Activated CD8-positive, alpha-beta T cell treated with anti-CD3 and anti-CD28 coated beads for 36 hours (primary cell): Measurements from ENCODE around the gene INPP5D. TPM values are rescaled to one million over a fixed set of nuclear protein-coding genes. Genes with fewer than 3 reads are reported as not detected.
A peak's percentile ranks its signal among the peaks of the same experiment; 100 is the strongest.

Experiments
- ATAC-seq: fragments of 200-7000 bp; cut with Tn5 transposase; one replicate; pipeline ENCODE4 v1.10.0; 2021; ENCODE audit warnings: mild to moderate bottlenecking, moderate library complexity
- CTCF ChIA-PET: fragments of 350-600 bp; sonication (Branson Sonifier 250); formaldehyde crosslinking; loops from one replicate; lab custom pipeline; 2021; ENCODE audit warnings: antibody characterized with exemption; lab: Charles Lee
- POLR2A ChIA-PET: fragments of 350-600 bp; sonication (Branson Sonifier 250); formaldehyde crosslinking; loops from one replicate; lab custom pipeline; 2021; ENCODE audit warnings: antibody characterized with exemption; lab: Charles Lee
- DNase-seq: peaks from one replicate; pipeline ENCODE4 v3.0.0-alpha.2; 2020
- H3K27ac Mint-ChIP-seq: one replicate; pipeline ENCODE4 v1.8.0; 2021; ENCODE audit warnings: mild to moderate bottlenecking, mixed read lengths
- H3K27me3 Mint-ChIP-seq: one replicate; pipeline ENCODE4 v1.8.0; 2021; ENCODE audit warnings: mixed read lengths
- H3K36me3 Mint-ChIP-seq: one replicate; pipeline ENCODE4 v1.8.0; 2021; ENCODE audit warnings: low read depth, mixed read lengths
- H3K4me1 Mint-ChIP-seq: one replicate; pipeline ENCODE4 v1.8.0; 2021; ENCODE audit warnings: low read depth, mixed read lengths
- H3K4me3 Mint-ChIP-seq: one replicate; pipeline ENCODE4 v1.8.0; 2021; ENCODE audit warnings: mild to moderate bottlenecking, moderate library complexity, mixed read lengths
- H3K9me3 Mint-ChIP-seq: one replicate; pipeline ENCODE4 v1.8.0; 2021; ENCODE audit warnings: mixed read lengths
- intact Hi-C: fragments of 100-400 bp; cut with micrococcal nuclease; formaldehyde crosslinking; loops from one replicate; pipeline ENCODE4 v1.10.0; 2022
- total RNA-seq, 2 experiments: library from RNA; stranded (reverse); gene quantifications; one replicate each; pipeline ENCODE4 v1.2.3, GENCODE V29; 2021
- TF ChIP-seq, protein P1 (sequence below): fragments of 200-600 bp; IDR thresholded peaks from one replicate; pipeline ENCODE4 v1.8.0; 2022; ENCODE audit warnings: antibody characterized with exemption, mild to moderate bottlenecking

The INPP5D gene
- total RNA-seq, 2 experiments from 2014 or later = 38.6 to 40.2 TPM

DNA sequence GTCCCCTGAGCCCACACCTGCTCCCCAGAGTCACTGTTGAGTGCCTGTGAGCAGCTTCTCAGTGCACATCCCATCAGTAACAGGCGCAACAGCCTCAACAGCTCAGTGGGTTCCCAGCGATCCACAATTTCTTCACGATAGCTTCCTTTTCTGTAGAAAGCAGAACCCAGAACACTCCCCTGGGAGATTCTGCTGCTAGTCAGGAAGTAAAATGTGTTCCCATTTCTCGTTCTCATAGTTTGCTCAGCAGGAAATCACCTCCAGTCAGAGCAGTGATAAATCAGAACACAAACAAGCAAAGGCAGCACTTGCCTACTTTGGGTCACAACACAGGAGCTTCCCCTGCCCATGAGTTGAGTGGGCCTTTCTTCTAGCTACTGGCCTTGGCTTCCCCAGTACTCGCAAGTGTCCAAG is 142.4 kb downstream of the INPP5D start:
- Mint-ChIP-seq H3K4me1 (no peaks in the 10 kb centered on the region), H3K27me3 (no peaks in the 10 kb centered on the region), H3K27ac (no peak overlapping the region), H3K4me3 (no peak overlapping the region), H3K9me3 (no peaks in the 10 kb centered on the region), H3K36me3 (peaks cover 56% of the 10 kb centered on the region)
- ATAC-seq (no peak), DNase-seq (no peak)
- POLR2A ChIA-PET = interaction anchor here (1.0 kb wide), 1 partner anchor 142 kb away, joined by 3 read pairs; the partner anchor contains the start of gene INPP5D
- CTCF ChIA-PET = no interaction called here
- TF ChIP-seq, protein P1, sequence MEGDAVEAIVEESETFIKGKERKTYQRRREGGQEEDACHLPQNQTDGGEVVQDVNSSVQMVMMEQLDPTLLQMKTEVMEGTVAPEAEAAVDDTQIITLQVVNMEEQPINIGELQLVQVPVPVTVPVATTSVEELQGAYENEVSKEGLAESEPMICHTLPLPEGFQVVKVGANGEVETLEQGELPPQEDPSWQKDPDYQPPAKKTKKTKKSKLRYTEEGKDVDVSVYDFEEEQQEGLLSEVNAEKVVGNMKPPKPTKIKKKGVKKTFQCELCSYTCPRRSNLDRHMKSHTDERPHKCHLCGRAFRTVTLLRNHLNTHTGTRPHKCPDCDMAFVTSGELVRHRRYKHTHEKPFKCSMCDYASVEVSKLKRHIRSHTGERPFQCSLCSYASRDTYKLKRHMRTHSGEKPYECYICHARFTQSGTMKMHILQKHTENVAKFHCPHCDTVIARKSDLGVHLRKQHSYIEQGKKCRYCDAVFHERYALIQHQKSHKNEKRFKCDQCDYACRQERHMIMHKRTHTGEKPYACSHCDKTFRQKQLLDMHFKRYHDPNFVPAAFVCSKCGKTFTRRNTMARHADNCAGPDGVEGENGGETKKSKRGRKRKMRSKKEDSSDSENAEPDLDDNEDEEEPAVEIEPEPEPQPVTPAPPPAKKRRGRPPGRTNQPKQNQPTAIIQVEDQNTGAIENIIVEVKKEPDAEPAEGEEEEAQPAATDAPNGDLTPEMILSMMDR = no peak
- intact Hi-C loops = no loop called here

DNA sequence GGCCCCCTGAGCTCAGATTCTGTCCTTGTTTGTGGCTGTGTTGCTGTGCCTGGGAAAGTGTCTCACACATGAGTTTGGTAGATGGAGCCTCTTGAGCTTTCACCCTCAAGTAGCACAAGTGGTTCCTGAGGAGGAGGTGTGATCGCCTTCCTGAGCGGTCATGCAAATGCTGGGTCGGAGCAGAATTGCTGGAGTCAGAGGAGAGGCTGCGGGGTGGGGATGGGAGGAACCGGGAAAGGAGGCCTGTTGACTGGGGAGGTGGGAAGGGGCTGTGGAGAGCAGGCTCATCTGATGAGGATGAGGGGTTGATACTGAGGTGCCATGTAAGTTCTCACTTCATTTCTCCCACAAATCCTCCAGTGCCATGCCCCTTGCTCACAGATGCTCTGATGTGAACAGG is 142.9 kb downstream of the INPP5D start:
- TF ChIP-seq, protein P1 = no peak

DNA sequence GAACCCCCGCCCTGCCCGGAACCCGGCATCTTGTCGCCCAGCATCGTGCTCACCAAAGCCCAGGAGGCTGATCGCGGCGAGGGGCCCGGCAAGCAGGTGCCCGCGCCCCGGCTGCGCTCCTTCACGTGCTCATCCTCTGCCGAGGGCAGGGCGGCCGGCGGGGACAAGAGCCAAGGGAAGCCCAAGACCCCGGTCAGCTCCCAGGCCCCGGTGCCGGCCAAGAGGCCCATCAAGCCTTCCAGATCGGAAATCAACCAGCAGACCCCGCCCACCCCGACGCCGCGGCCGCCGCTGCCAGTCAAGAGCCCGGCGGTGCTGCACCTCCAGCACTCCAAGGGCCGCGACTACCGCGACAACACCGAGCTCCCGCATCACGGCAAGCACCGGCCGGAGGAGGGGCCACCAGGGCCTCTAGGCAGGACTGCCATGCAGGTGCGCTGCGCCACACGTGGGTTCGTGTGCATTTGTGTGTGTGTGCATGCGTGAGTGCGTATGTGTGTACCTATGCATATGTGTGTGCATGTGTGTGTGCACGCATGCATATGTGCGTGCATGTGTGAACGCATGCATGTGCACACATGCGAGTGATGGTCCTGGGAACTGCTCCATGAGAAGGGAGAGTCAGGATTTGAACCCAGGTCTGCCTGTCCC is 144.3 kb downstream of the INPP5D start:
- ATAC-seq (no peak), DNase-seq (no peak)
- H3K36me3 Mint-ChIP-seq = peaks cover 47% of the 10 kb centered on the region
- H3K27ac Mint-ChIP-seq = no peak overlapping the region
- intact Hi-C loops = no loop called here
- TF ChIP-seq, protein P1 = no peak
- H3K4me1 Mint-ChIP-seq = peaks cover 5% of the 10 kb centered on the region
- POLR2A ChIA-PET = no interaction called here
- no peaks in the 10 kb centered on the region for H3K9me3 Mint-ChIP-seq
- H3K4me3 Mint-ChIP-seq = no peak overlapping the region
- no peaks in the 10 kb centered on the region for H3K27me3 Mint-ChIP-seq
- CTCF ChIA-PET = no interaction called here

More for the DNA sequence above, 142.9 kb downstream of the INPP5D start:
- CTCF ChIA-PET = no interaction called here
- ATAC-seq (no peak), DNase-seq (no peak)
- no peak overlapping the region for H3K4me3 Mint-ChIP-seq
- intact Hi-C loops = no loop called here
- no peaks in the 10 kb centered on the region for H3K9me3 Mint-ChIP-seq
- no peaks in the 10 kb centered on the region for H3K4me1 Mint-ChIP-seq
- POLR2A ChIA-PET = no interaction called here
- H3K36me3 Mint-ChIP-seq = peaks cover 51% of the 10 kb centered on the region
- H3K27ac Mint-ChIP-seq = no peak overlapping the region
- no peaks in the 10 kb centered on the region for H3K27me3 Mint-ChIP-seq

DNA sequence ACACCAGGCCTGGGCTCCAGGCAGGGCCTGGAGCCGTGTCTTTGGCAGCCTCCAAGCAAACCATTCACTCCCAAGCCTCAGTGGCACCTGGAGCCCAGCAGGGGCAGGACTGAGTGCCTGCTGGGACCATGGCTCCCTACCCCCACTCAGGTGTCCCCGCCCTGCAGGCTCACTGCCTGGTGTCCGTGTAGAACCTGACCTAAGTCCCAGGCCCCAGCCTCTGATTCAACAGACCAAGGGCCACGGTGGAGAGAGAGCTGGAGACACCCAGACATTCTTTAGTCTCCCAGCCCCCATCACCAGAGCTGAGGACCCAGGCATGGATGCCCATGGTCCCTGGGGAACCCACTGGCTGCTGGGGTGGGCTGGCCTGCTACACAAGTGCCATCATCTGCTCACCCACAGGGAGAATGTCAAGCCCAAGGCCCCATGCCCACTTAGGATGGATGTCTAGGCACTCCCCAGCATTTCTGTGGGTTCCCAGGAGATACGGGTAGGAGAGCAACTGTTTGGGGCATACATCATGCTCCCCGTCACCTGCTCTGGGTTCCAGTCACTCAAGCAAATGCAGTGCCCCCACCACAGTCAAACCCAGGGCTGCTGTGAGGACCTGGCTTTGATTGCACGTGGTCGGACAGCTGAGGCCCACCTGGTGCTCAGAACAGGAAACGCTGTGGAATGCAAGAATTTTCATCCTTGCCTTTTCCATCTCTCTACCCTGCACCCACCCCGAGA is 148.4 kb downstream of the INPP5D start:
- Mint-ChIP-seq H3K4me3 (no peak overlapping the region), H3K27me3 (no peaks in the 10 kb centered on the region), H3K27ac (no peak overlapping the region), H3K36me3 (peaks cover 12% of the 10 kb centered on the region), H3K4me1 (peaks cover 10% of the 10 kb centered on the region), H3K9me3 (no peaks in the 10 kb centered on the region)
- ChIA-PET POLR2A (interaction anchor here (0.9 to 1.6 kb wide), 3 partner anchors 20 to 60 kb away, joined by 3 read pairs; no protein-coding TSS in a partner anchor), CTCF (interaction anchor here (2.2 kb wide), 1 partner anchor 10 kb away, joined by 5 read pairs; no protein-coding TSS in a partner anchor)
- intact Hi-C loops = no loop called here
- DNase-seq = no peak
- TF ChIP-seq, protein P1 = no peak
- no peak for ATAC-seq

DNA sequence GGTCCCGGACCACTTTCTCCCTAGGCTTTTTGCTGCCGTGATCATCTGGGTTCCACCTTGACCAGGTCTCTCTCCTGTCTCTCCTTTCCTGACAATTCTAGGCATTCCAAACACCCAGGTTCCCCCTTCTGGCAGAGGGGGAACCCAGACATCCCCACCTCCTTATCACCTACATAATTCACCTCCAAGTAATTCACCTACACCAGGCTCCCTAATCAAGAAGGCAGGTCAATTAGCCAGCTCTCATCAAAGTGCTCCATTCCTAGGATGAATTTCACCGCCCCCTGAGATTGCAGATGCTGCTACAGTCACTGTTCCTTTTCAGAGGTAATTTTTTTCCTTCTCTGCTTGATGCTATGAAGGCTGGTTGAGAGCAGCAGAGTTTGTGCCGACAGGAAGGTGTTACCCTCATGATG is 149.0 kb downstream of the INPP5D start:
- Mint-ChIP-seq H3K36me3 (peaks cover 6% of the 10 kb centered on the region), H3K9me3 (no peaks in the 10 kb centered on the region), H3K4me1 (peaks cover 10% of the 10 kb centered on the region), H3K27ac (peak overlapping the region; percentile 9), H3K4me3 (no peak overlapping the region), H3K27me3 (no peaks in the 10 kb centered on the region)
- TF ChIP-seq, protein P1 = no peak
- ChIA-PET POLR2A (interaction anchor here (0.9 to 1.6 kb wide), 2 partner anchors 19 to 59 kb away, joined by 3 read pairs; no protein-coding TSS in a partner anchor), CTCF (interaction anchor here (1.5 to 2.2 kb wide), 2 partner anchors 9 to 42 kb away, joined by 5 read pairs; partner anchors contain the start of gene ATG16L1)
- DNase-seq = no peak
- intact Hi-C loops = no loop called here
- ATAC-seq = no peak
